ENCODE results near the gene NPPB.

NPPB gene

DNA sequence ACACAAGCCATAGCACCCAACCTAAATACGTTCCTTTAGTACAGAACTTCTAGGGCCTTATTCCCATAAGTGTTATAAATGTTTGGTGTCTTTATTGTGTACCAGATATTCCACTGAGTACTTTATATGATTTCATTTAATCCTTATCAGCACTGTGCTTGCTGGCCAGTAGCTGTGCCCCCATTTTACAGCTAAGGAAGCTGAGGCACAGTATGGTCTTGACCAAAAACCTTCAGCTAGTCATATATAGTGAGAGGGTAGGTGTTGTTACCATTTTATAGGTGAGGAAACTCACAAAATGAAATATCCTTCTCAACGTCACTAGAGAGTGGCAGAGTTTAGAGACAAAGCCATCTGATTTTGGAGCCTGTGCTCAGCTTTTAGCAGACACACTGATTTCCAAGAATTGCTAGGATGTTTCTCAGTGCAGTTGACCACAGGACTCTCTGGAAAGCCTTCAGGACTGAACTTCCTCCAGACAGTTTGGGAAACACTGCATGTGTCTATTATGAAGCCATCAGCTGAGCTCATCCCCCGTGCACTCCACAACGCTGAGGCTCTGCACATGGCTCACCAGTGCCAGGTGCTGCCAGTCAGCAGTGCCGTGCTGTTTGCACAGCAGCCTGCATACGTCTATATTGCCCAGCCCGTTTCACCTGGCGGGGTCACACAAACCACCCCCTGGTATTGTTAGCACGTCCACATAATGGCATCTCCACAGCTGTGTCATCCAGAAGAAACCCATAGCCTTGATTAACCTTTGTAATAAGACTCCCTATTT is 26.6 kb downstream of the NPPB start:
- no peak for DNase-seq (ENCODE audit: low read depth)

DNA sequence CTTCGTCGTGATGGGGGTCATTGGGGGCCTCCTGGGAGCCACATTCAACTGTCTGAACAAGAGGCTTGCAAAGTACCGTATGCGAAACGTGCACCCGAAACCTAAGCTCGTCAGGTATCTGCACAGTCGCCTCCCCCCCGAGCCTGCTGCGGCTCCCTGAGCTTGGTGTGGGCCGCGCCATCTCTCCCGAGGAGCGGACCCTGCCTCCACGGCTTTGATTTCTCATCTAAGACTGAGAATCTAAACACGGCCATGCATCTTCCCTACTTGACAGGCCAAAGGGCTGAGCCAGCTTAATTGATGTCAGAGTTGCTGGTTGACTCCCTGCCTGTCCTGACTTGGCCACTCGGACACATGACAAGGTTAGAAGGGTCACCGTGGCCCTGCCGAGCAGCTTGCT is 30.2 kb downstream of the NPPB start:
- DNase-seq (ENCODE audit: low read depth): no peak

DNA sequence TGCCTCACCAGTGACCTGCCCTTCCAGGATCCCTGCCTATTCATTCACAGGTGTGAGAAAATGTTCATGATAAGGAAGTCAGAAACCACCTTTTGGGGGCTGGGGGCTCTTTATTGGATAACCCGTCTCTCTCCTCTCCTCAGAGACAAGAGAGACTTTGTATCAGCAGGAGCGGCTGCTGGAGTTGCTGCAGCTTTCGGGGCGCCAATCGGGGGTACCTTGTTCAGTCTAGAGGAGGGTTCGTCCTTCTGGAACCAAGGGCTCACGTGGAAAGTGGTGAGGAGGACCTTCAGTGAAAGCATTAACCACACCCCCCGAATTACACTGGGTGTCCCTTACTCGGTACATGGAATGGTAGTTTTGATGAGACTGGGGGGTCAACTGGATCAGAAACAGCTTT is 31.8 kb downstream of the NPPB start:
- no peak for DNase-seq (ENCODE audit: low read depth)

DNA sequence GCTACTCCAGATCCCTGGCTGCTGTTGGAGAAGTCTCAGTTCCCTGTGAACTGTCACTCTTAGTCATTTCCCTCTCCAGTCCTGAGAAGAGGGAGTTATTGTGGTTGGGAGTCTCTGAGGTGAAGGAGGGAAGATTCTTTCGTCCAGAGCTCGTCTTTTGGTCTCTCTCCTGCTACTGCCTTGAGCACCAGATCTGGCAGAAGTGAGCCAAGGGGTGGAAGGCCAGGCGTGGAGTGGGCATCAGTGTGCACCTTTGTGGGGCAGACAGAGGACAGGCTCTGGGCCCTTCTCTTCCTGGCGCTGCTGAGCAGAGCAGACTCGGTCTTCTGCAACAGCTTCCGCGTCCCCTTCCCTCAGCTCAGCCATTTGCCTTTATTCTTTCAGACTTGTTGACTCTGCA is 33.6 kb downstream of the NPPB start:
- no peak for DNase-seq (ENCODE audit: low read depth)

DNA sequence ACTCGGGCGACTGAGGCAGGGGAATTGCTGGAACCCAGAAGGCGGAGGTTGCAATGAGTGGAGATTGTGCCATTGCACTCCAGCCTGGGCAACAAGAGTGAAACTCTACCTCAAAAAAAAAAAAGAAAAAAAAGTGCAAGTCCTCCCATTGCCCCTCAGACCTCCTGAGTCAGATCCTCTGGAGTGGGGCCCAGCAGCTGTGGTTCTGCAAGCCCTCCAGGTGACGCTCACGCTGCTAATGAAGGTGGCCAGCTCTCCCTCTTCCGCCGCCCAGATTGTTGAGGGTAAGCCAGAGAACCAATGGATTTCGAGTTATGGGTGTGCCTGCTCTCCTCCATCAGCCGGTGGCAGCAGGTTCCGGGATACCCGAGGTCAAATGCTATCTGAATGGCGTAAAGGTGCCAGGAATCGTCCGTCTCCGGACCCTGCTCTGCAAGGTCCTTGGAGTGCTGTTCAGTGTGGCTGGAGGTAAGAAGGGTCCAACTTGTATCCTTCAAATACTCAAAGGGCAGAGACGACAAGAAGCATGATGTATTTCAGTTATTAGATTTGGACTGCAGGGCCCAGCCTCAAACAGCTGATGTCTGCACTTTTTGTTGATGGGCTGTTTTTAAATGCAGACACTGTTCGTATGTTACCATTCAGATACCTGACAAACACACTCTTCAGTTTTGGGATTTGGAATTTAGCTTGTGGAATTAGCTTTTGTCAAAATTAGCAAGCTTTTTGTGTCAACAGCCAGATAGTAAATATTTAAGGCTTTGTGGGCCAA is 35.2 kb downstream of the NPPB start:
- no peak for DNase-seq (ENCODE audit: low read depth)

DNA sequence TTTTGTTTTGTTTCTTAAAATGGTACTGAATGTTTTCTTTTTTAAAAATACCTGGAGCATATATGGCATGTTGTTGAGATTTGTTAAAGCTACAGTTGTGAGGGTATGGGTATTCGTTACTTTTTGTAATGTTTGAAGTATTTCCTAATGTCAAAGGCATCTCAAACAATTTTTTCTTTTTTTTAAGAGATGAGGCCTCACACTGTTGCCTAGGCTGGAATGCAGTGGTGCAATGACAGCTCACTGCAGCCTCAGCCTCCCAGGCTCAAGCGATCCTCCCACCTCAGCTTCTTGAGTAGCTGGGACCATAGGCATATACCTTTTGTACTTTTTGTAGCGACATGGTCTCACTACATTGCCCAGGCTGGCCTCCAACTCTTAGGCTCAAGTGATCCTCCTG is 36.7 kb downstream of the NPPB start:
- no peak for DNase-seq (ENCODE audit: low read depth)

DNA sequence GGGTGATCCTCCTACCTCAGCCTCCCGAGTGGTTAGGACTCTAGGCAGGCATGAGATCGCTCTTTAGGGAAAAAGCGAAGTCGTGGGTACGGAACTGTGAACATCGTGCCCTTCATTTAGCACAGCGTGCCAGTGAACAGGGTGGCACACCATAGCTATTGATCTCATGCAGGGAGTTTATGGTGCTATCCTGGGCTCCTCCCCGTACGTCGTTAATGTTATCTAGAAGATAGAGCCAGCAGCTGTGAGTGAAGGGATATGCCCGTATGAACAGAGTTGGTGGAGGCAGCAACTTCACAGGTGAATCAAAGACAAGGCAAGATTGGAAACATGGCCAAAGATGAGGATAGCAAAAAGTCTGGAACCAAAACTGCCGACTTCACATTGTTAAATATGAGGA is 41.6 kb downstream of the NPPB start:
- no peak for DNase-seq (ENCODE audit: low read depth)

DNA sequence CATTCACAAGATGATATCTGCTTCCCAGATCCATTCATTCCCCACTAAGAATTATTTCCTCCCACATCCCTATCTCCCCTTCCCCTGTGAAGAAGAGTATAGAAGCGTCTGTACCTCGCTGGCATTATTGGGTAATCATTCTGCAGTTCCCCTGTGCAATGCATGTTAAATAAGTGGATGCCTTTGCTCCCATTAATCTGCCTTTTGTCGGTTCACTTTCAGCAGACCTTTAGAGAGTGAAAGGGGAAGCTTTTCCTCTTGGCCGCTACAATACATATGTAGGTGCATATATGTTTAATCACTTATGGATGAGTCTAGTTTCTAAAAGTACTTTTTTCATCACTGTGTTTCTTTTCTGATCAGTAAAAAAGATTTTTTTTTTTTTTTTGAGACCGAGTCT is 45.7 kb downstream of the NPPB start:
- no peak for DNase-seq (ENCODE audit: low read depth)
